OCI-LY1 (cell line): ENCODE results near the gene TOR4A.

Source experiments
- H2AFZ ChIP-seq: fragments of 200-600 bp; sonication (generic), shearing (Covaris generic); 2 replicates; pipeline ENCODE4 v1.6.0; 2014; ENCODE audit warnings: antibody characterized with exemption, mild to moderate bottlenecking, low read length
- H3F3A ChIP-seq: fragments of 200-600 bp; sonication (generic), shearing (Covaris generic); 2 replicates; pipeline ENCODE4 v1.6.0; 2014; ENCODE audit warnings: mild to moderate bottlenecking, antibody characterized with exemption, low read length, moderate library complexity; ENCODE audit not compliant: insufficient read depth
- H3K27ac ChIP-seq: fragments of 200-600 bp; sonication (generic); 2 replicates; pipeline ENCODE4 v1.5.1; 2014; ENCODE audit warnings: low read length, mixed run types, mild to moderate bottlenecking, low read depth; ENCODE audit not compliant: poor library complexity, severe bottlenecking
- H3K27me3 ChIP-seq: fragments of 200-600 bp; sonication (generic); 2 replicates; pipeline ENCODE4 v1.6.0; 2014; ENCODE audit warnings: antibody characterized with exemption, mild to moderate bottlenecking, low read length, moderate library complexity; ENCODE audit not compliant: insufficient read depth
- H3K36me3 ChIP-seq: fragments of 200-600 bp; sonication (generic); 2 replicates; pipeline ENCODE4 v1.6.1; 2014; ENCODE audit warnings: mild to moderate bottlenecking, antibody characterized with exemption, low read length, moderate library complexity, mixed read lengths; ENCODE audit not compliant: insufficient read depth
- H3K4me1 ChIP-seq: fragments of 200-600 bp; sonication (generic); 2 replicates; pipeline ENCODE4 v1.5.1; 2014; ENCODE audit warnings: mild to moderate bottlenecking, low read length, moderate library complexity; ENCODE audit not compliant: insufficient read depth, severe bottlenecking
- H3K4me2 ChIP-seq: fragments of 200-600 bp; sonication (generic), shearing (Covaris generic); 2 replicates; pipeline ENCODE4 v1.6.1; 2014; ENCODE audit warnings: low read length
- H3K4me3 ChIP-seq: fragments of 200-600 bp; sonication (generic); 2 replicates; pipeline ENCODE4 v1.5.1; 2014; ENCODE audit warnings: low read length, low read depth, mild to moderate bottlenecking, mixed read lengths; ENCODE audit not compliant: poor library complexity, severe bottlenecking
- H3K79me2 ChIP-seq: fragments of 200-600 bp; shearing (Covaris generic); 2 replicates; pipeline ENCODE4 v1.6.1; 2016; ENCODE audit warnings: mixed run types, low read length, mixed read lengths; ENCODE audit not compliant: insufficient read depth
- H3K9ac ChIP-seq: fragments of 200-600 bp; sonication (generic), shearing (Covaris generic); 2 replicates; pipeline ENCODE4 v1.6.1; 2014; ENCODE audit warnings: mild to moderate bottlenecking, low read length, mixed read lengths
- H3K9me2 ChIP-seq: fragments of 200-600 bp; sonication (generic), shearing (Covaris generic); 2 replicates; pipeline ENCODE4 v1.6.1; 2014; ENCODE audit warnings: low read depth, mild to moderate bottlenecking, low read length, mixed read lengths
- H3K9me3 ChIP-seq: fragments of 200-600 bp; shearing (Covaris generic); 2 replicates; pipeline ENCODE4 v1.6.1; 2014; ENCODE audit warnings: low read length, mixed read lengths
- H4K20me1 ChIP-seq: fragments of 200-600 bp; sonication (generic), shearing (Covaris generic); 2 replicates; pipeline ENCODE4 v1.6.0; 2016; ENCODE audit warnings: mild to moderate bottlenecking, low read length; ENCODE audit not compliant: insufficient read depth
- EZH2 ChIP-seq: fragments of 200-600 bp; sonication (generic), shearing (Covaris generic); IDR thresholded peaks from 2 replicates; pipeline ENCODE4 v1.8.0; 2017; ENCODE audit warnings: borderline replicate concordance, mixed run types, mild to moderate bottlenecking, antibody characterized with exemption, low read length, moderate library complexity, mixed read lengths
- TF ChIP-seq, protein P1 (sequence below): fragments of 200-600 bp; sonication (generic), shearing (Covaris generic); IDR thresholded peaks from 2 replicates; pipeline ENCODE4 v1.5.1; 2017; ENCODE audit warnings: mild to moderate bottlenecking, antibody characterized with exemption, low read length, moderate library complexity, mixed read lengths

TOR4A gene

DNA sequence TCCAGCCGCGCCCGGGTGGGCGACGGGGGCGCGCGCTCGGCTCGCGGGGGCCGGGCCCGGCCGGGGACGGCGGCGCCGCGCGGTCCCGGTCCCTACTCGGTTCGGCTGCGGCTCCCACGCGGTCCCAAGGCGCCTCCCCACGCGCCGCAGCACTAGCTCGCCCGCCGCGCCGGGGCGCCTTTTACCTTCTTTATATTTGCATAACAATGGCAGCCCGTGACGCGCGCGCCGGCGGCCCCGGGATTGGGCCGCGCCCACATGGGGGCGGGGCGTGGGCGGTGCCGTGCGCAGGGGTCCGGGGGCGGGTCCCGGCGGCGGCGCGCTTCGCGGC, 24.6 kb downstream of the TOR4A start, which contains the start of gene NRARP:
NRARP (minus strand) TSS at position 154 of the 331 bp plus-strand sequence. CDS start 343 bp downstream, outside the sequence.
- peaks cover 14% of the 10 kb centered on the region for H3K4me1 ChIP-seq

DNA sequence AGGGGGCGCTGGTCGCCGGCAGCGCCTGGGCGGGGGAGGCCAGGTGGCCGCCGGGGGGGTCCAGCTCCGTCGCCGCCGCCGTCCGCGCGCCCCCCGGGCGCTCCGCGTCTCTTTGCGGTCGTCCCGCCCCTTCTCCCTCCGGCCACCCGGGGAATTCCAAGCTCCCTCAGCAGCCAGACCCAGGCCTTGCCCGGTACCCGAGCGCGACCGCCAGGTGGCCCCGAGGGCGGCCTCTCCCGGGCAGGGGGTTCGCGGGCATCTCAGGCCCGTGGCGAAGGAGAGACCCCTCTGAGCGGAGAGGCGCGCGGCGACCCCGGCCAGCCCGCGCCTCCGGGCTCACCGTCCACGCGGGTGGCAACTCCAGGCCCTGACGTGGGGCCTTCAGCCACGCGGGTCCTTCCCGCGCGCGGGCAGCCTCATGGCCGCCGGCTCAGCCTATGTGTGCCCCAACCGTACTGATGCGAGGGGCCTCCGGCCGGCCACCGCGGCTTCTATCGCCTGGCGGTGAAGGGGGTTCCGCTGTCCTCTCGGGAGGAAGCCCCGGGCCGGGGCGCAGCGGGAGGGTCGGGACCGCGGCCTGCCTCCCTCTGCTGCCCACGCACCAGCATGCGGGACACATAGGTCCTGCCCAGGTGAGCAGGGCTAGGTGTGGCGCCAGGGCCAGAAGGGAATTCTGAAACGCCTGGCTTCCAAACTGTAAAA, 25.1 kb downstream of the TOR4A start:
- H3K9me2 ChIP-seq = no peaks in the 10 kb centered on the region
- H4K20me1 ChIP-seq = no peaks in the 10 kb centered on the region
- no peaks in the 10 kb centered on the region for H3K9me3 ChIP-seq
- no peak overlapping the region for H3K9ac ChIP-seq
- no peak for TF ChIP-seq EZH2
- TF ChIP-seq, protein P1, sequence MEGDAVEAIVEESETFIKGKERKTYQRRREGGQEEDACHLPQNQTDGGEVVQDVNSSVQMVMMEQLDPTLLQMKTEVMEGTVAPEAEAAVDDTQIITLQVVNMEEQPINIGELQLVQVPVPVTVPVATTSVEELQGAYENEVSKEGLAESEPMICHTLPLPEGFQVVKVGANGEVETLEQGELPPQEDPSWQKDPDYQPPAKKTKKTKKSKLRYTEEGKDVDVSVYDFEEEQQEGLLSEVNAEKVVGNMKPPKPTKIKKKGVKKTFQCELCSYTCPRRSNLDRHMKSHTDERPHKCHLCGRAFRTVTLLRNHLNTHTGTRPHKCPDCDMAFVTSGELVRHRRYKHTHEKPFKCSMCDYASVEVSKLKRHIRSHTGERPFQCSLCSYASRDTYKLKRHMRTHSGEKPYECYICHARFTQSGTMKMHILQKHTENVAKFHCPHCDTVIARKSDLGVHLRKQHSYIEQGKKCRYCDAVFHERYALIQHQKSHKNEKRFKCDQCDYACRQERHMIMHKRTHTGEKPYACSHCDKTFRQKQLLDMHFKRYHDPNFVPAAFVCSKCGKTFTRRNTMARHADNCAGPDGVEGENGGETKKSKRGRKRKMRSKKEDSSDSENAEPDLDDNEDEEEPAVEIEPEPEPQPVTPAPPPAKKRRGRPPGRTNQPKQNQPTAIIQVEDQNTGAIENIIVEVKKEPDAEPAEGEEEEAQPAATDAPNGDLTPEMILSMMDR = peak; percentile 43
- peak overlapping the region; percentile 45 for H3K4me2 ChIP-seq
- peak overlapping the region; percentile 30 for H3K4me3 ChIP-seq
- H2AFZ ChIP-seq = no peak overlapping the region
- peaks cover 14% of the 10 kb centered on the region for H3K4me1 ChIP-seq
- peaks cover 6% of the 10 kb centered on the region; the same call in 1 of the 2 replicates for H3F3A ChIP-seq
- no peaks in the 10 kb centered on the region for H3K79me2 ChIP-seq
- H3K27ac ChIP-seq = no peak overlapping the region
- peaks cover 21% of the 10 kb centered on the region; the same call in 1 of the 2 replicates for H3K27me3 ChIP-seq
- H3K36me3 ChIP-seq = no peaks in the 10 kb centered on the region

More for the DNA sequence above, 24.6 kb downstream of the TOR4A start, which contains the start of gene NRARP:
- Histone ChIP-seq H3K9me2 (no peaks in the 10 kb centered on the region), H3K9ac (no peak within 1 kb of the TSS; the same call in 1 of the 2 replicates), H3K79me2 (no peaks in the 10 kb centered on the region), H3K4me2 (peak within 1 kb of the TSS; percentile 88), H3F3A (peaks cover 6% of the 10 kb centered on the region; the same call in 1 of the 2 replicates), H3K4me3 (peak within 1 kb of the TSS; percentile 59), H3K27me3 (peaks cover 21% of the 10 kb centered on the region; the same call in 1 of the 2 replicates), H3K9me3 (no peaks in the 10 kb centered on the region), H2AFZ (no peak within 1 kb of the TSS), H4K20me1 (no peaks in the 10 kb centered on the region), H3K36me3 (no peaks in the 10 kb centered on the region), H3K27ac (no peak within 1 kb of the TSS)
- TF ChIP-seq, protein P1 = no peak
- no peak for TF ChIP-seq EZH2

DNA sequence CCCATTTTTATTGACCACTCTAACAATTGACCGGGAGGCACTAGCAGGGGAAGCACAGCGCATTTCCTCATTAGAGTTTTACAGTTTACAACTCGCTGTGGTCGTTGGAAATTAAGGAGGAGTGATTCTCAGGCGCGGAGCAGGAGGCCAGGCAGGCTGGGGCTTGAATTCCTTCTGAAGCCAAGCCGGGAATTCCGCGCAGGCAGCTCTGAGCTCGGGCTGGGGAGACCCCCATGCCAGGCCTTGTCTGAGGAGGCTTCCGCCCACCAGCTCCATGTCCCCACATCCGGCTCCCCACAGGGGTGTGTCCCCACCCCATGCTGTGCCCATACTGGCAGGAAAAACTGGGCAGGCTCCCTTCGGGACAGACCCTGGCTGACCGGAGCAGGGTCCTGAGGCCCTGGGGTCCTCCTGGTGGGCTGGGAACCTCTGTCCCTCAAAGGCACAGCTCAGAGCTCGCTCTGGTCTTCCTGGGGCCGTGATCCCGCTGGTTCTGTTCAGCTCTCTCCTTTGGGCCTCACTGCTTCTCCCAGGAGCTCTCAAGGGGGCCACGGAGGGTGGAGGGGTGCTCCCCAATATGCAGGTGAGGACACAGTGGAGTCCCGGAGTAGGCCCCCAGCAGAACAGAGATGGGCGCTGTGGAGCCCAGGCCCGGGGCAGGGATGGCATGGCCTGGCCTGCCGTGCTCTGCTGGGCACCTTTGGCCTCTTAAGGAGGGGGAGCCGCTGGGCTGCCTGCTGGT, 25.8 kb downstream of the TOR4A start:
- H3K9me2 ChIP-seq = no peaks in the 10 kb centered on the region
- no peak overlapping the region for H3K4me3 ChIP-seq
- H3K27ac ChIP-seq = no peak overlapping the region
- no peaks in the 10 kb centered on the region for H3K79me2 ChIP-seq
- peaks cover 6% of the 10 kb centered on the region; the same call in 1 of the 2 replicates for H3F3A ChIP-seq
- H3K9ac ChIP-seq = no peak overlapping the region
- no peaks in the 10 kb centered on the region for H4K20me1 ChIP-seq
- H3K9me3 ChIP-seq = no peaks in the 10 kb centered on the region
- no peak overlapping the region for H2AFZ ChIP-seq
- H3K36me3 ChIP-seq = no peaks in the 10 kb centered on the region
- TF ChIP-seq EZH2 = no peak
- TF ChIP-seq, protein P1 = no peak
- no peak overlapping the region; the same call in 1 of the 2 replicates for H3K4me2 ChIP-seq
- H3K4me1 ChIP-seq = peaks cover 14% of the 10 kb centered on the region
- H3K27me3 ChIP-seq = peaks cover 16% of the 10 kb centered on the region; the same call in 1 of the 2 replicates
